Sigmoid colon (tissue), 7 donors: ENCODE measurements around the gene FNTB. TPM values are rescaled to one million over a fixed set of nuclear protein-coding genes. Genes with fewer than 3 reads are reported as not detected.
A peak's percentile ranks its signal among the peaks of the same experiment; 100 is the strongest.

ENCODE experiments used
- DNase-seq: peaks from one replicate; pipeline ENCODE4 v3.0.0-alpha.2; 2019
- H3K27ac ChIP-seq, 4 donors: fragments of 200-600 bp; sonication (generic); one replicate each; pipeline ENCODE4 v1.5.1; 2016 to 2019; ENCODE audit warnings: mild to moderate bottlenecking in 1 of 4
- H3K27me3 ChIP-seq, 3 donors: fragments of 200-600 bp; sonication (generic); one replicate each; pipeline ENCODE4 v1.5.1; 2019; ENCODE audit warnings: mild to moderate bottlenecking in 1 of 3
- H3K36me3 ChIP-seq, 4 donors: fragments of 200-600 bp; sonication (generic); one replicate each; pipeline ENCODE4 v1.5.1; 2016 to 2019
- H3K4me1 ChIP-seq, 4 donors: fragments of 200-600 bp; sonication (generic); one replicate each; pipeline ENCODE4 v1.5.1; 2017 to 2019
- H3K4me3 ChIP-seq, 4 donors: fragments of 200-600 bp; sonication (generic); one replicate each; pipeline ENCODE4 v1.5.1; 2017 to 2019; ENCODE audit warnings: mild to moderate bottlenecking in 2 of 4, moderate library complexity in 1 of 4
- H3K9me3 ChIP-seq, 4 donors: fragments of 200-600 bp in 3 of 4; sonication (generic) in 3 of 4; one replicate each; pipeline versions ENCODE4 v1.5.1 to v1.6.1; 2013 to 2019
- CTCF ChIP-seq, 4 experiments: fragments of 450-650 bp in 3 of 4; fragments of 200-600 bp in 1 of 4; IDR thresholded peaks; one replicate each; pipeline ENCODE4 v1.5.1; 2016 to 2019; ENCODE audit warnings: antibody characterized with exemption in 4 of 4, mild to moderate bottlenecking in 3 of 4, moderate library complexity in 2 of 4
- EP300 ChIP-seq, 4 donors: sonication (generic); formaldehyde crosslinking; IDR thresholded peaks; one replicate each; pipeline ENCODE4 v1.6.1; 2017; ENCODE audit warnings: antibody characterized with exemption in 4 of 4
- POLR2A ChIP-seq, 2 donors: fragments of 450-650 bp; IDR thresholded peaks; one replicate each; pipeline ENCODE4 v1.6.1; 2016; ENCODE audit warnings: antibody characterized with exemption in 2 of 2, mild to moderate bottlenecking in 2 of 2, moderate library complexity in 2 of 2
- POLR2AphosphoS5 ChIP-seq, 4 donors: sonication (generic); formaldehyde crosslinking; IDR thresholded peaks; one replicate each; pipeline ENCODE4 v1.6.1; 2017; ENCODE audit warnings: antibody characterized with exemption in 4 of 4
- WGBS, 2 donors: extraction: QIAGEN DNeasy Blood & Tissue Kit; methylation state at CpG; one replicate each; pipeline ENCODE4 v1.1.7; 2013; 5-methylcytosine and 5-hydroxymethylcytosine counted together
- intact Hi-C: fragments of 100-400 bp; cut with DNase I; formaldehyde crosslinking; loops from one replicate; pipeline ENCODE4 v1.15.1; 2023
- polyA plus RNA-seq, 3 donors: library from polyadenylated mRNA; stranded (reverse); fragments of 200-250 nt; gene quantifications; one replicate each; pipeline ENCODE4 v1.2.3, GENCODE V29; 2013
- total RNA-seq, 4 donors: library from RNA; depleted of rRNA; stranded (reverse); fragments of >200 nt; gene quantifications; one replicate each; pipeline ENCODE4 v1.1.0, GENCODE V29; 2016
- donor health status: healthy with polysubstance abuse.
- donor health status: Bipolar disorder and iron deficiency.
- donor health status: healthy.

Gene FNTB
- total and polyA plus RNA-seq, 7 donors = 6.9 to 13.0 (median 10.7) TPM

GRCh38 chr14:64997108-64997794 lies 10.6 kb downstream of the FNTB start:
- no peaks in the 10 kb centered on the region for H3K27me3 ChIP-seq
- no peak for TF ChIP-seq CTCF (IDR thresholded peaks at IDR 0.05)
- TF ChIP-seq EP300 (IDR thresholded peaks at IDR 0.05) = no peak
- no peak for TF ChIP-seq POLR2A (IDR thresholded peaks at IDR 0.05)
- TF ChIP-seq POLR2AphosphoS5 (IDR thresholded peaks at IDR 0.05) = no peak
- WGBS, 2 donors = 41 to 80% methylated on average over 7 of the region's 7 CpGs
- H3K9me3 ChIP-seq = no peaks in the 10 kb centered on the region
- intact Hi-C loops = no loop called here
- peaks cover 0 to 14% (median 0%) of the 10 kb centered on the region in 4 donors for H3K4me1 ChIP-seq
- H3K36me3 ChIP-seq = no peaks in the 10 kb centered on the region
- H3K27ac ChIP-seq = no peak overlapping the region
- no peak overlapping the region for H3K4me3 ChIP-seq
- DNase-seq = no peak

- no peak for TF ChIP-seq EP300 (IDR thresholded peaks at IDR 0.05)
- no peak for TF ChIP-seq CTCF (IDR thresholded peaks at IDR 0.05)
- no peak for TF ChIP-seq POLR2AphosphoS5 (IDR thresholded peaks at IDR 0.05)
- TF ChIP-seq POLR2A (IDR thresholded peaks at IDR 0.05) = no peak
- Histone ChIP-seq H3K36me3 (no peaks in the 10 kb centered on the region), H3K27ac (no peak overlapping the region), H3K27me3 (no peaks in the 10 kb centered on the region), H3K4me3 (no peak overlapping the region), H3K4me1 (peaks cover 0 to 14% (median 0%) of the 10 kb centered on the region in 4 donors), H3K9me3 (no peaks in the 10 kb centered on the region)
- intact Hi-C loops = no loop called here
- no peak for DNase-seq
Measured at GRCh38 chr14:64998455-64998931, 11.8 kb downstream of the FNTB start.

DNA sequence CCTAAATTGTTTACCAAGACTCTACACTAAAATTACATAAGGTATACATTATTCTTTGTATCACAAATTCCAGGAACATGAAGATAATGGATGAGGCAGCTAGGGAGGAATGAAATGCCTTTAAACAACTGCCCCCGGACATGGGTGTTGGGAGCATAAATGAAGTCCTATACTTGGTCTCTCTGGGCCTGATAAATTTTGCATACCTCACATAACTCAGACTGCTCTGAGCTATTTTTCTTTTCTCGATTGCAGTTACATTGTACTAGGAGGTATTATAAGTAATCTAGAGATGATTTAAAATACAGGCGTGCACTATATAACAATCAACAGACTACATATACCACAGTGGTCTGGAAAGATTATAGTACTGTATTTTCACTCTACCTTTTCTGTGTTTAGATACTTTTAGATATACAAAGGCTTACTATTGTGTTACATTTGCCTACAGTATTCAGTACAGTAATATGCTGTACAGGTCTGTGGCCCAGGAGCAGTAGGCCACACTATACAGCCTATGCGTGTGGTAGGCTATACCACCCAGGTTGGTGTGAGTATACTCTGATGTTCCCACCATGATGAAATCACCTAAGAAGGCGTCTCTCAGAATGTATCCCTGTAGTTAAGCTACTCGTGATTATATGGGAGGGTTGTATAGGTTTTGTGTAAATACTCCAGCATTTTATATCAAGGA lies 14.3 kb downstream of the FNTB start:
- no peak for DNase-seq
- H3K4me3 ChIP-seq = no peak overlapping the region
- peaks cover 0 to 14% (median 0%) of the 10 kb centered on the region in 4 donors for H3K4me1 ChIP-seq
- H3K27me3 ChIP-seq = no peaks in the 10 kb centered on the region
- no peaks in the 10 kb centered on the region for H3K9me3 ChIP-seq
- H3K27ac ChIP-seq = peak overlapping the region in 2 of 4 donors; percentile 33 to 45
- no peaks in the 10 kb centered on the region for H3K36me3 ChIP-seq
- intact Hi-C loops = no loop called here
- 85 to 88% methylated on average over 6 of the region's 6 CpGs for WGBS, 2 donors
- no peak for TF ChIP-seq POLR2A (IDR thresholded peaks at IDR 0.05)
- no peak for TF ChIP-seq POLR2AphosphoS5 (IDR thresholded peaks at IDR 0.05)
- TF ChIP-seq EP300 (IDR thresholded peaks at IDR 0.05) = no peak
- TF ChIP-seq CTCF (IDR thresholded peaks at IDR 0.05) = no peak

GRCh38 chr14:65001723-65002122 lies 15.0 kb downstream of the FNTB start:
- no peaks in the 10 kb centered on the region for H3K27me3 ChIP-seq
- intact Hi-C loops = no loop called here
- no peak for DNase-seq
- no peak overlapping the region for H3K27ac ChIP-seq
- H3K9me3 ChIP-seq = no peaks in the 10 kb centered on the region
- no peak for TF ChIP-seq POLR2AphosphoS5 (IDR thresholded peaks at IDR 0.05)
- no peak for TF ChIP-seq EP300 (IDR thresholded peaks at IDR 0.05)
- TF ChIP-seq POLR2A (IDR thresholded peaks at IDR 0.05) = no peak
- no peak for TF ChIP-seq CTCF (IDR thresholded peaks at IDR 0.05)
- H3K4me1 ChIP-seq = peaks cover 0 to 14% (median 0%) of the 10 kb centered on the region in 4 donors
- WGBS, 2 donors = 94 to 97% methylated on average over 6 of the region's 6 CpGs
- H3K36me3 ChIP-seq = no peaks in the 10 kb centered on the region
- no peak overlapping the region for H3K4me3 ChIP-seq
